GOT3 (cell line): ENCODE measurements around the gene UBL4A.

ENCODE experiments used
- DNase-seq: peaks from one replicate; lab custom pipeline; 2025; ENCODE audit warnings: mixed read lengths; lab: John Stamatoyannopoulos, UW

Gene UBL4A

DNA sequence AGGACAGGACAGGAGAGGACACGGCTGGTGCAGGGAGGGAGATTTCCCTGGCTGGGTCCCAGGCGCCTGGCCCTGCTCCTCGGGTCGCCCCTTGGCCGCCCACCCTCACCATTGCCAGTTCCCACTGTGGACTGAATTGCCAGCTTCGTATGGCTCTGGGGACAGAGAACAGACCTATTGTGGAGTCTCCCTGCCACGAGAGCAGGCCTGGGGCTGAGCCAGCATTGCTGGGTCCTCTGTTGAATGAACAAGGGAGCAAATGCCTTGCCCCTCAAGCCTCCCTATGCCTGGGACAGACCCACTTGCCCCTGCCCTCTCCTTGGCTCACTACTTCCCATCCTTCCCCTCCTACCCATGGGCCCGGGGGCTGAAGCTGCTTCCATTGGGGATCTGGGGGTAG is 24.0 kb downstream of the UBL4A start:
- no peak for DNase-seq

DNA sequence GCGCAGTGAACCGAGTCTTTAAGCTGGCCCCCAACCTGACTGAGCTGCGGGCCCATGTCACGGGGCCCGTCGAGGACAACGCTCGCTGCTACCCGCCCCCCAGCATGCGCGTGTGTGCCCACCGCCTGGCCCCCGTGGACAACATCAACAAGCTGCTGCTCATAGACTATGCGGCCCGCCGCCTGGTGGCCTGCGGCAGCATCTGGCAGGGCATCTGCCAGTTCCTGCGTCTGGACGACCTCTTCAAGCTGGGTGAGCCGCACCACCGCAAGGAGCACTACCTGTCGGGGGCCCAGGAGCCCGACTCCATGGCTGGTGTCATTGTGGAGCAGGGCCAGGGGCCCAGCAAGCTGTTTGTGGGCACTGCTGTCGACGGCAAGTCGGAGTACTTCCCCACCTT is 26.1 kb downstream of the UBL4A start:
- no peak for DNase-seq

GRCh38 chrX:154459832-154460231 is 26.6 kb downstream of the UBL4A start:
- DNase-seq: no peak

DNA sequence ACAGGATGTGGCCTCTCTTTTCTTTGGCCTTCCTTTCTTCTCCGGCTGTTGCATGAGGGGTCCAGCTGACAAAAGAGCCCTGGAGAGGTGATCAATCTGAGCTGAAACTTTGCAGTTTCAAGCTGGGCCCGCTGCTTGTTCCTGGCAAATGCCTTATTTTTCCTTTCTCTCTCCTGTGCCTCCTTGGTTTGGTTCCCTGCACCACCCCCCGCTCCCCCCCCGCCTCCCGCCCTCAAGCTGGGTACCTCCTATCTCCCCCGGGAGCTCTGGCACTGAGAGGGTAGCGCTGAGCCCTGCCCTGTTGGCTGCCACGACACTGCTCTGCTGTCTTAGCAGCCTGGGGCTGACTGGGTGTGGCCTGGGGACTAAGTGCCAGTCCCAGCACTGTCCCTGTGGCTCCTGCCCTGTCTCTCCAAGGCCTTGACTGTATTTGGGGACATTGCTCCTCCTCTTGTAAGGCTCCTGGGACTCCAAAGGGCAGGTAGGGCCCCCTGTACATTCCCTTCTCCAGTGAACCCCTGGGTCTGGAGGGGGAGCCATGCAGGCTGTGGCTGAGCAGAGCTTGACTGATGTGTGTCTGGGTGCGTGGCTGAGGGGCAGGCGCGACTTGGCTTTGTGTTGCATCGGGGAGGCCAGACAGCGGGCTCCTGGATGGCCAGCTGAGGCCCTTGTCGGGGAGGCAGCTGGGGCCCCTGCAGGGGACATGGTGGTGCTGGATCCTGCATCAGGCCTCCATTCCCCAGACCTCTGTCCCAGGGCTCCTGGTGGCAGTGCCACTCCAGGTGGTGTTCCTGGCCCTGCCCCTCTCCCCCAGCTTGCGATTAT is 27.2 kb downstream of the UBL4A start:
- DNase-seq: no peak

DNA sequence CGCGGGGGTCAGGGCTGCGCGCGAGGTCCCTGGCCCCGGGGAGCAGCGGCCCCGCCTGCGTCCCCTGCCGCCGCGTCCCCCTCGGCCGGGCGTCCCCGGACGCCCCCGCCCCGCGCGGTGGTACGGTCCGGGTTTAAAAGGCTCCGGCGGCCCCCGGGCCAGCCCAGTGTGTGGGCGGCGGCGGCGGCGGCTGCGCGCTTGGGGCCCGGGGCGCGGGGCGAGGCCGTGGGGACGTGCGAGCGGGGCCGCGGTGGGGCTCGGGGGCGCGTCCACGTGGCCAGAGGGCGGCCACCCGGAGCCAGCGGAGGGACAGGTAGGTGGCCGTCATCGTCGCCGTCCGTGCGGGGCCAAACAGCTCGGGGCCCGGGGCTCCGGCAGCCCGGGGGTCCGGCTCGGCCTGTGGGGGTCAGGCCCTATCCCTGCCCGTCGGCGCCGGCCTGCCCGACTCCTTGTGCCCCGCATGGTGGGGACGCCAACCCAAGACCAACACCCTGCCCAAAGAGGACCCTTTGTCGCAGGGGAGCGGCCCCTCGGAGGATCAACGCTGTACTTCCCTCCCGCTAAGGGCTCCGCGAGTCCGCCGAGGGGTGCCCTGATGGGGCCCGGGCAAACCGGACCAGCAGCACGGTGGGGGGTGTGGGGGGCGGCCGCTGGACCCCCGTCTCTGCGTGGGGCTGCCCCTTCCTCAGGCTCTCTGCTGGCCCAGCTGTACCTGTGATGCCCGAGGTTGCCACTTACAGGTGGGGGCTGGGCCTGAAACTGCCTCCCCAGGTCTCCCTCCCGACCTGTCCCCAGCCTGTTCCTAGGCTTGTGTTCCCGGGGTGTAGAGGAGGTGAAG is 28.1 kb downstream of the UBL4A start, which contains the start of gene PLXNA3:
TSS of gene PLXNA3 (plus strand) at position 166 of the 838 bp plus-strand sequence. CDS start 1,903 bp downstream, outside the sequence.
- DNase-seq: no peak

- DNase-seq: no peak
Observed at GRCh38 chrX:154457491-154458115, 28.8 kb downstream of the UBL4A start.

- DNase-seq: no peak
Observed at GRCh38 chrX:154452823-154453222, 33.6 kb downstream of the UBL4A start.

GRCh38 chrX:154450312-154450711 is 36.1 kb downstream of the UBL4A start:
- DNase-seq: no peak

GRCh38 chrX:154449618-154450017 is 36.8 kb downstream of the UBL4A start:
- DNase-seq: no peak

DNA sequence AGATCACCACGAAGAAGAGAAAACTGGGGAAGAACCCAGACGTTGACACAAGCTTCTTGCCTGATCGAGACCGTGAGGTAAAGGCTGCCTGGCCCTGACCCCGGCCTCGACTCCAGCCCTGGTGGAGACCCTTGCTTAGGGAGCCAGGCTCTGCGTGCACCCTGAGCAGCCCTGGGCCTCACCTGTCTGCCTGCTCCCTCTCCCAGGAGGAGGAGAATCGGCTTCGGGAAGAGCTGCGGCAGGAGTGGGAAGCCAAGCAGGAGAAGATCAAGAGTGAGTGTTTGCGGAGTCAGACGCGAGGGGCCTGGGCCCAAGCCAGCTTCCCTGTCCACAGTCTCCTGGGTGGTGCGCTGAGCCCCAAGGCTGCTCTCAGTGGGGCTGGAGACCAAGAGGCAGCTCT is 37.9 kb downstream of the UBL4A start:
- DNase-seq: no peak

GRCh38 chrX:154446430-154446829 is 40.0 kb downstream of the UBL4A start:
- no peak for DNase-seq

DNA sequence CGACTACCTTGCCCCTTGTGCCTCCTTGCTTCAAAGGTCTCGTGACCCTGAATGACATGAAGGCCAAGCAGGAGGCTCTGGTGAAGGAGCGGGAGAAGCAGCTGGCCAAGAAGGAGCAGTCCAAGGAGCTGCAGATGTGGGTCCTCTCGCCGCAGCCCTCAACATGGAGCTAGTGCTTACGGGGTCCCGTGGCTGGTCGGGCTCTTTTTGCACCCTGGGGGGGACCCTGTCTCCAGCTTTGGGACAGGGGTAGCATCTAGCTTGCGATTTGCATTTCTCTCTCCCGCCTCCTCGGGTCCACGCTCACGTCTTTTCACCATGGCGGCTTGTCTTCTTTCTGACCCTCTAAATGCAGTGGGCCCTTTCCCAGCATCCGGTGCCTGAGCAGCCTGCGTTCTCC is 40.6 kb downstream of the UBL4A start:
- no peak for DNase-seq

DNA sequence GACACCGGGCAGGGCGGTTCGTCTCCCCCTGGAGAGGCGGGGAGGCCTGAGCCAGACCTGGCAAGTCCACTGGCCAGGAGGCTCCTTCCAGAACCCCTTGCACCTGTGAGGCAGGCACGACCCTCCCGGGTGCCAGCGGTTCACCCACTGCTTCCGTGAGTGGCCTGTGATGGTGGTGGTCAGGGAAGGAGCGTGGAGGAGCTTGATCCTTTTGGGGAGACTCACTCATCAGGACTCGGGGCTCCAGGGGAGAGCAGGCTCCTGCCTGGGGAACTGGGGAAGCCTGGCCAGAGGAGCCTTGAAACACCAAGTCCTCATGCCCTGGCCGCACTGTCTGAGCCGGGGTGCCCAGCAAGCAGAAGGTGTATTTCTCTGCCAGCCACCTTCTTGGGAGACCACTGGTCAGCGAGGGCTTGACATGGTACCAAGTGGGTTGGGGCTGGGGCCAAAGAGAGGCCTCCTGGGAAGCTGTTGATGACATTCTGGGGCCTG is 41.6 kb downstream of the UBL4A start:
- no peak for DNase-seq

- peak; percentile 33 for DNase-seq
Observed at GRCh38 chrX:154443992-154444754, 42.2 kb downstream of the UBL4A start, which contains the start of gene FAM50A. Gene FAM50A (plus strand): TSS chrX:154444141. CDS start chrX:154444236, 95 bp downstream.

DNA sequence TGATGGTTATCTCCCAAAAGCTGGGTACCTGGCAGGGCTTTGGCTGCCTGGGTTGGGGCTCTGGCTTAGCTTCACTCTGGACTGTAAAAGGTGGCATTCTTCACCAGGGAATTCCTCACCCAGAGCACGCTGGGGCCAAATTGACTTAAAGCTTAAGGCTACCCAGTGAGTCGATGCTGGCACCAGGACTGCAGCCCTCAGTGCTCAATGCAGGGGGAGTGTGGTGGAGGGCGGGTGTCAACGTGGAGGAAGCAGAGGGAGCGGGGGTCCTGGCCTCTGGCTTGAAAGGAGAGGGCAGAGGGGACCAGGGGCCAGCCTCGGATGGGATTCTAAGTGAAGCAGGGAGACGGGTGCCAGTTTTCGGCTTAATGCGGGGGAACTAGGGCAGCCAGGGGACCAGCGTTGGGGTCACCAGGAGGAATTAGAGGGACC is 42.9 kb downstream of the UBL4A start:
- no peak for DNase-seq

- no peak for DNase-seq
Observed at GRCh38 chrX:154441984-154442707, 44.3 kb downstream of the UBL4A start.

DNA sequence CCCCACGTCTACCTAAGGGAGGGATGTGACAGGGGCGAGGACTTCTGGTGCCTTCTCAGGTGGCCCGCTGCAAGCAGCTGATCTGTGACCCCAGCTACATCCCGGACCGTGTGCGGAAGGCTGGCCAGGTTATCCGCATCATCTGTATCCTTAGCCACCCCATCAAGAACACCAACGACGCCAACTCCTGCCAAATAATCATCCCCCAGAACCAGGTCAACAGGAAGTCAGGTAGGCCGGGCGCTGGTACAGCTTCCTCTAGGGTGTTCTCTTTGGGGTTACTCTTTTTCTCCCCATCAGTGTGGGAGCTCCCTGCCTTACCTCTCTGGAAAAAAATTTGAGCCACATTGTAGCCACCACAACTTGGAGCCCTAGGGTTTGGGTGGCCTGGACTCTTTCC is 44.9 kb downstream of the UBL4A start:
- no peak for DNase-seq

GRCh38 chrX:154440623-154441357 is 45.6 kb downstream of the UBL4A start:
- no peak for DNase-seq

DNA sequence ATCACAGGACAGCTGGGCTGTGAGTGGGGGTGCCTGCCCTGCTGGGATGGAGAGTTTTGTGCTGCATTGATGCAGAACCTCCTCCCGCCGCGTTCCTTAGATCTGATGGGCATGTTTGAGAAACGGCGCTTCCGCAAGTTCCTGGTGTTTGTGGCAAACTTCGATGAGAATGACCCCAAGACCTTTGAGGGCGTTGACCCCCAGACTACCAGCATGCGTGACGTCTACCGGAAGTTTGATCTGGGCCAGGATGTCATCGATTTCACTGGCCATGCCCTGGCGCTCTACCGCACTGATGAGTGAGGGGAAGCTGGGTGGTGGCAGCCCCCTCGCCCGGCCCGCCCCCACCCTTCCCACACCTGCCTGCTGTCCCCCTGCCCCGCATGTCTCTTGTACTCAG is 46.6 kb downstream of the UBL4A start:
- DNase-seq: no peak
